ENCODE measurements around the gene SFTPA2. TPM values are rescaled to one million over a fixed set of nuclear protein-coding genes. Genes with fewer than 3 reads are reported as not detected.
"Not testable (repeated sequence)": the region's sequence is repeated elsewhere in the genome, so short reads cannot be mapped to it uniquely, and the experiment has no call there.

SFTPA2 gene
- total RNA-seq = 0.62 TPM

DNA sequence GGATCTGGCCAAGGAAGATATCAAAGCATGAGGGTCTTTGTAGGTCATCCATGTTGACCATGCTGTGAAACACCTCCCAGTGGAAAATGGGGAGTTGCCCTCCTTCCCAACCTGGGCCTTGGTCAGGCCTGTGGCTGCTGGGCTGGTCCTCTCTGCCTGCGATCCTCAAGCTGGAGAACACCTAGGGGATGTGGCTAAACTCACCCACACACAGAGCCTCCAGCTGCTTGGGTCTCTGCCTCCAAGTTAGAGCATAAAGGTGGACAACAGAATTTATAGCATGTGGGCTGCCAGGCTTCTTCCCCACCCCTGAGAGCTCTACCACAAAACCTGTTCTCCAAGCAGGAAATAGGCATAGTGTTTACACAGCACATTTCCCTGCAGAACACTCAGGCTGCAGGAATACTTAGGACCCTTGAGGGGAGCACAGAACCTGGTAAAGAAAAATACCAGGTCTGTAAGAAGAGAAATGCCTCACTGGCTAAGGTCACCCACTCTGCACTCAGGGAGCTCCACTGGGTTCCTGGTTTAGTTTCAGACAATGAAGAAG is at the start of gene SFTPA2:
TSS of gene SFTPA2 (minus strand) at position 248 of the 550 bp plus-strand sequence. CDS start 924 bp downstream, outside the sequence.
- no peak for DNase-seq

DNA sequence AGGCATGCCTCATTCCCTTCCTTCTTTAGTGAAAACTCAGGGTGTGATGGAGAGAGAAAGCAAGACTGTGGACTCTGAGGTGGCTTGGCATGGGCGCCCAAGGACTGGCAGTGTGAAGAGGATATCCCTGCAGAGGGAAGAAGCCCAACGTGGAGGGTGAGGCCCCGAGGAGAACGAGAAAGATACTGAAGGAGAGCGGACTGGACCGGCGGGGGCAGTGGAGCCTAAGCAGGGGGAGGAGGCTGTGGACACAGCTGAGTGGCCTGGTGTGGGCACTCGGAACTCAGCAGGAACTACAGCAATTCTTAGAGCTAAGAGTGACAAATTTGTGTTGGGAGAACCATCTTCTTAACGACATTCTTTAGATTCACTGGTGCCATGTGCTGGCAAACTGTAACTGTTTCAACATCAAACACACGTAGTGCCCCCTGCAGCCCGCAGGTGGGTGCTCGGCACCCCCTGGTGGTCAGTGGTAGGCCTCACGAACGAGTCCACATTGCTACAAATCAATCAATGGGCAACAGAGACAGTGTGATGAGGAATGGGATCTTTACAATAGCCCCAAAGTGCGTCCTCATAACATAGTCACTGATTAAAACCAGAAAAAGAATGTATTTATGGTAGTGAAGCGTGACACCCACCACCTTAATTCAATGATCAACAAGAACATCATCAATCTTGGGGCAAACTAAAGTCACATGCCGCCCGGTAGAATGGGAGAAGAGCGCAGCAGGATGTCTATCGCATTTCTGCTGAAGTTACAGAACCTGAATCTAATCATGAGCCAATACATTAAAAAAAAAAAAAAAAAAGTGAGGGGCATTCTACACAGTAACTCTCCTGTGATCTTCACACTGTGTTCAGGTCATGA is 48.5 kb upstream of the SFTPA2 start:
- DNase-seq = peak; percentile 27

DNA sequence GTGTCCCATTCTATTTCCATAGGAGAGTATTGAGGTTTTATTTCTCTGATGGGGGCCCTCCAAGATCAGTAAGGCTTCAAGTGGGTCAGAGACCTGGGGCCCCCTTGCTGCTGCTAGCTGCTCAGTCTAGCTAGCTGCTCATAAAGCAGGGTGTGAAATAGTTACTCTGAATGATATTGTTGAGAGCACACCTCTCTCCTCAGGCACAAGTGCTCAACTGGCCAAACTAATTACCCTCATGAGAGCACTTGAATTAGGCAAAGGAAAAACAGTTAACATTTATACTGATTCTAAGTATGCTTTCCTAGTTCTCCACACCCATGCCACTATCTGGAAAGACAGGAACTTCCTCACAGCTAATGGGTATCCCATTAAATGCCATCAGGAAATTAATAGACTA is 45.1 kb upstream of the SFTPA2 start:
- DNase-seq = no peak

DNA sequence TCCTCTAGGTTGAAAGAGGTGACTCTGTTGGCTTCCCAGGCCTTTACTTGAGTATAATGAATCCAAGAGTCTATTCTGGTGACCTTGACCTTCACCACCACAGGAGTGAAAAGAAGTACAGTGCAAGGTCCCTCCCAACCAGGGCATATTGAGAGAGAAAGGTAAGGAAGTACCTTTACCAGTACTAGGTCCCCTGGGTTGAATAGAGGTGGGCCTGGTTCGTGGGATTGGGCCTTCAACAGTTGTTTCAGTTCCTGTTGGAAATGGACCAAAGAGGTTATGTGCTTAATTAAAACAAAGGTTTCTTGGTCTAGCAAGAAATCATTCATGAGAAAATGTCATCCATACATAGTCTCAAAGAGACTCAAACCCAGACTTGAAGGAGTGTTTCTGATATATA is 44.1 kb upstream of the SFTPA2 start:
- DNase-seq = no peak

DNA sequence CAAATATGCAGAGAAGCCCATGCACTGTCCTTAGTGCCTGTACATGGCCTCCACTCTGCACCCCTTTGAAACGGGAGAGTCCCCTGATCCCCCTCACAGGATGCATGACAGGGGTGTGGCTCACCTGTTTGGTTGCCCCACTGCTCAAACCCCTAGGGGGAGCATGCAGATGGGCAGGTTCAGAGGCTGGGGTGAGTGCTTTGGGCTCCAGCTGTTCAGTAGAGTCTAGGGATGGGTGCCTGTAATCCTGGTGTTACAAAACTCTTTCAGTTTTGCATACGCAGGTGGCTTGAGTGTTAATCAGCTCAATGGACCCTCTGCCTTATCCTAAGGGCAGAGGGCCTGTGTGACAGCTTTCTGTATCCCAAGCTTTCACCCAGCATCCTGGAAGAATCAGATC is 42.7 kb upstream of the SFTPA2 start:
- no peak for DNase-seq

DNA sequence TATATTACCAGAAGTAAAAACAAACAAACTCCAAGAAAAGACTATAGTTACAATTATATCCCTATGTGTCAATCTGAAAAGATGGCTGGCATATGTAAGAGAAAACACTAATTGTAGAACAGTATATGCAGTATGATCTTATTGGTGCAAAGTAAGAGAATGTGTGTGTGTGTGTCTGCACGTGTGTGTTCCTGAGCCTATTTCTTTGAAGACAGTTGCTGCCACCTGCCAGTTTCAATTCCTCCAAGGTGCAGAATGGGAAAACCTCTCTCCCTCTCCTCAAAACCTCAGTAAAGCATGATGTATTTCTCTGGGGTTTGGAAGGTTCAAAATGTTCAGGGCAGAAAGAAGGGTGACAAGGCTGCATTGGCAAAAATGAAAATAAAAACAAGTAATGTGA is 41.7 kb upstream of the SFTPA2 start:
- DNase-seq = no peak

DNA sequence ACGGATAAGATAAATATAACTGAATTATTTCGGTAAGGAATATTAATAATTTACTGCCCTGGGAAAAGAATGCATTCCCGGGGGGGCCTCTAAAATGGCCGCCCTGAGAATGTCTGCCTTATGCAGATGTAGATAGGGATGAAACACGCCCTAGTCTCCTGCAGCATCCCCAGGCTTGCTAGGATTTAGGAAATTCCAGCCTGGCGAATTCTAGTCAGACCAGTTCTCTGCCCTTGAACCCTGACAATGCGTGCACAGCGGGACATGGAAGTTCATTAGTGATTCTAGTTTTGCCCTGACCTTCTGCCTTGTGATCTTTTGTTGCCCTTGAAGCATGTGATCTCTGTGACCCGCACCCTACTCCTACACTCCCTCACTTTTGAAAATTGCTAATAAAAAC is 39.4 kb upstream of the SFTPA2 start:
- DNase-seq = not testable (repeated sequence)

DNA sequence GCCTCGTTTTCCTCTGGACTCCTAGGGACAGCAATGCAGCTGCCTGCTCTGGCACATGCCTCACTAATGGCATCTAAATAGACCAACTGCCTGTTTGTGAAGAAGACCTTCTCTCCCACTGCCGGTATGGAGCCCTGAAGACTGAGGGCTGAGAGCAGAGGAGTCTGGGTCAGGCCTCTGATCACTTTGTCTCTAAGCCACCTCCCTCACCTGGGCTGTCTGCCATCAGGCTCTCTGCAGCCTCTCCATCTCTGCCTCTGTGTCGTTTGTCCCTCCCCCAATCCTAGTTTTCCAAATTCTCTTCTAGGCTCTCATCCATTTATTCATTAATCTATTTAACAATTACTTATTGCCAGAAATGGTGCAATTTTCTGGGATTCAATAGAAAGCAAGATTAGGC is 35.3 kb upstream of the SFTPA2 start:
- DNase-seq = no peak

DNA sequence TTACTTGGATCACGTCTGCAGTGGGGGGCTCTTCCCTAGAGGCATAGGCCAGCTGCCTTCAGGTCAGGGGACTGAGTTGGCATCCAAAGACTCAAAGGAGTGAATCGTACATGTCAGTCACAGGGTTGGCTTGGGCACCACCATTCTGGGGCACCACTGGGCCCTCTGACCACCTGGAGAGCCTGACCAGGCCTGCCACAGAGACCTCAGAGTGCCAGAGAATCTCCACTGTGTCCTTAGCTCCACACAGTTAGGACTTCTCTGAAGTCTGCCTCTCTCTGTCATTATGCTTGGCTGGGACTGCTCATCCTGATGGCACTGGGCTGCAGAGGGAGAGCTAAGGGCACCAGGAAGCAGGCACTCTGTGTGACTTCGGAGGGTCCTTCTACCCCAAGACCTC is 34.4 kb upstream of the SFTPA2 start:
- not testable (repeated sequence) for DNase-seq

DNA sequence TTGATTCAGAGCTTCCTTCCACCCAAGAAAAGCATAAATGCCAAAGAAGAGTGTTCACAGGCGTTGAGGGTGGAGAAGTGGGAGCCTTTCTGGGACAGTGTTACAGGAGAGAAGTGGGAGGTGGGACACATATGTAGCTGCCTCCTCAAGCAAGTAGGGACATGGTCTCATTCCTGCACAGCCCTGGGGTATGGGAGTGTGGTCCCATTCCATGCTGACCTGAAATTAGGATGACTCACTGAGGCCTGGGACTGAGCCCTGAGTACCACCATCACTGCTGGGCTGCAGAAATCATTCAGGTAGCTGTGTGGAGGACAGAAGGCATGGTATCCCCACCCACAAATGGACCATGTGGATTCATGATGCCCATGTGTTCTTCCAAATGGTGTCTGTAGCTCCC is 33.2 kb upstream of the SFTPA2 start:
- no peak for DNase-seq

DNA sequence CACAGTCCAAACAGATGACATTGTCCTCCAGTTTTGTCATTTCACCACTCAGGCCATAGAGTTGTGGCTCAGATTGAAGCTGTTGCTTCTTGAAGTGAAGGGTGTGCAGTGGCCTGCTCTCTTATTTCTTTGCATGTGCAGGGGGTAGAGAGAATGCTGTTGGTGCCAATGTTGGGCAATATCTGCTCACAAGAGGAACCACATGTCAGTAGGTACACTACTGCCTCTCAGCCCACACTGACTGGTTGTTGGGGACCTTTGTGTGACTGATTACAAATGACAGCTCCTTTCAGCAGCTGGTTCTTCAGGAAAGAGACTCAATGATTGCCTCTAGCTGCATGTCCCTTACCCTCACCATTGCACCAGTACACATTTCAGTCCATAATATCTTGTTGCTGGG is 28.6 kb upstream of the SFTPA2 start:
- DNase-seq = no peak

DNA sequence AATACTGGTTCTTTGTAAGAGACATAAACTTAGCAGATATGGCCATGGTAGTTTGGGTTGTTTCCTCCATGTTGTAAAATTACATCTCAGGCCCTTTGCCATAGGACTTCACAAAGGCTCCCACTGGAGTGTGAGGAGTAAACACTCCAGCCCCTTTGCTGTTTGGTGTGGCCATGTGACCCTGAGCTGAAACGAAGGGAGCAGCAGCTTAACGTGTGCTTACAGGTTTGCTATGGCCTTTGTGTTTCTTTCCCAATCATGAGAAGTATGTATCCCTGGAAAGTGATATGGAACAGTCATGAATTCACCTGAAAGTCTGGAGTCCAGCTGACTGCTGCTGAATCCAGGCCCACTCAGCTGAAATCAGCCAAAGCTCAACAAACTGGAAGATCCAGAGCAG is 26.7 kb upstream of the SFTPA2 start:
- no peak for DNase-seq

DNA sequence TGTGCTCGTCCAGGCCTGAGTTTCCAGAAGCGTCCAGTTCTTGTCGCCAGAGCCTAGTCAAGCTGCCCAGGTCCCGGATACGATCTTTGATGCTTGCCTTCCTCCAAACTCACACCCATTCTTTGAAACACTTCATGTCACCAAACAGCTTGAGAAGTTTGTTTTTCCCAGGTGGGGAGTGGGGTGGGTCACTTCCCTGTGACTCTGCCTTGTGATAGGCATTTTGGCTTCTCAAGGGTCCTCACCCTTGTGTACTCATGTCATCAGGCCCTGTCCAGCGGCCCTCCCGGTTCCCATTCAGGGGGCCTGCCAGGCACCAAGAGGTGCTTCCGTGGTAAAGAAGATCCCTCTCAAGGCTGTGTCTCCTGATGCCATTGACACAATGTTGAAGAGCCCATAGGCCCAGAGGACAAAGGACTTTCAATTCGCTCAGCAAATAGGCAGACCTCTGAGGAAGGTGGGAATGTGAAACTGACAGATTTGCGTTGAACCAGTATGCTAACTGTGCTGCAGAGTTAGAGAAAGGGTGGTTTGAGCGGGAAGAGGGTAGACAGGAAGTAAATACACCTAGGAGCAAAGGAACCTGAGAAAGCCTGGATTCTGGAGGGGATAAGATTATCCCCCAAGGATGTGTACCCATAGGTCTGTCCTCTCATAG is 25.8 kb upstream of the SFTPA2 start:
- DNase-seq = no peak

DNA sequence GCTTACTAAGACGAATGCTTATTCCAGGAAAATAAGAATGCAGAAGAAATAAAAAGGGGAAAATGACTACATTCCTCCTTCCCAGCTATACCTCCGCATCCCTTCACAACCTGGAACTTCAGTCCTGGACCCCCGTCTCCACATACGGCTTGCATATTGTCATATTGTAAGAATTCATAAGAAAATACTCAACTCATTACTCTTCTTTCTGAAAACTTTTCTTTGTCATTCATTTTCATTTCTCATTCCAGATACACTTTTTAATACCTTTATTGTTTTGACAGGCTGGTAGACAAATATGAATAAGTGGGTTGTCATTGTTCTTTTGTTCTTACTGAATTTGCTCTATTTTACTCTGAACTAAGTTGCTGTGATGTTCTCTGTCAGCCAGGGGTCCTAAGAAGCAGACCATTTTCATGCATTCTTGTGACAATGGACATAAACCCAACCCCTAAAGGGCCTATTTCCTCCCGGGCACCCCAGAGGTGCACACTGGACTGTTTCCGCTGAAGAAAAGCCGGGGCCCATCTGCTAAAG is 23.3 kb upstream of the SFTPA2 start:
- DNase-seq = no peak

DNA sequence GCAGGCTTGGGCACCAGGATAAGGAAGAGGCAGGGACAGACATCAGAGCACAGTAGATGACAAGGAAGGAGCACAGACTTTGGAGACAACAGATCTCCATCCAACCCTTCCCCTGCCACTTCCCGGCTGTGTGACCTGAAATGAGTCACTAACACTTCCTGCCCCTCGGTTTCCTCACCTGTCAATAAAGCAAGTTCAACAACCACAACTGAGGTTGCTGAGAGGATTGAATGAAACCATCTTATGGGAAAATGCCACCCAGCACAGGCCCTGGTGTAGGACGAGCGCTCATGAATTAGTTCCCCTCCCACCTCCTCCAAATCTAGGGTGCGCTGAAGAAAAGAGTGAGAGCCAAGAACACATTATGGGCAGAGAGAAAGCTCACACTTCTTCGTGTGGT is 22.7 kb upstream of the SFTPA2 start:
- not testable (repeated sequence) for DNase-seq

DNA sequence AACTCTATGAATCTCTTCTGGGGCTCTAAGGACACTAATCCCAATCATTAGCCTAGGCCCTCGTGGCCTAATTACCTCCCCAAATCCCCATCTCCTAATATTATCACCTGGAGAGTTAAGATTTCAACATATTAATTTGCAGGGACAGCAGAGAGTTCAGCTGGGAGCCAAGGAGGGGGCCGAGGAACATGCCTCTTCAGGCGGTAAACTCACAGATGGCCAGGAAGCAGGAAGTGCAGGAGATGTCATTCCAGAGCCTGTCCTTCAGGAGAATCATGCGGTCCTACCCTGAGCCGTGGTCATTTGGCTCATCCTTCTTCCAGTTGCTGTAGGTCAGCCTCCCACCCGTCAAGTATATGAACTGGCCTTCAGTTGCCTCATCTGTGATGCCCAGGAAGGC is 21.9 kb upstream of the SFTPA2 start:
- DNase-seq = no peak

DNA sequence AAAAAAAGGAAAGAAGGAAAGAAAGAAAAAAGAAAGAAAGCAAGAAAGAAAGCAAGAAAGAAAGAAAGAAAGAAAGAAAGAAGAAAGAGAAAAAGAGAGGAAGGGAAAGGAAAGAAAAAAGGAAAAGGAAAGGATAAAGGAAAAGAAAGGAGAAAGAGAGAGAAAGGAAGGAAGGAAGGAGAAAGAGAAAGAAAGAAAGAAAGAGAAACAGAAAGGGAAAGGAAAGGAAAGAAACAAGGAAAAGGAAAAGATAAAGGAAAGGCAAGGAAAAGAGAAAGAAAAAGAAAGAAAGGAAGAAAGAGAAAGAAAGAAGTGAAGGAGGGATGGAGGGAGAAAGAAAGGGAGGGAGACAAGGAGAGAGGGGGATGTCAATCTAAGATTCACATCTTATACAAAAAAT is 20.8 kb upstream of the SFTPA2 start:
- DNase-seq = no peak

DNA sequence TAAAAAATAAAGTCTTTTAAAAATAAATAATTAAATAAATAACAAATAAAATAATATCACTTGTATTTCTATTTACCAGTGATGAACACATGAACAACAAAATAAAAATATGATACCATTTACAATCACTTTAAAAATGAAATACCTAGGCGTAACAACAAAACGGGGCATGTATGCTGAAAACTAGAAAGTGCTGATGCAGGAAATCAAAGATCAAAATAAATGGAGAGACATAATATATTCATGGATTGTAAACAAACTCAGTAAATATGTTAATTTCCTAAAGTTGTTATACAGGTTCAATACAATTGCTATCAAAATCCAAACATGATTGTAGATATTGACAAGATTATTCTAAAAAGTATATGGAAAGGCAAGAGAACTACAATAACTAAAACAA is 19.2 kb upstream of the SFTPA2 start:
- no peak for DNase-seq

DNA sequence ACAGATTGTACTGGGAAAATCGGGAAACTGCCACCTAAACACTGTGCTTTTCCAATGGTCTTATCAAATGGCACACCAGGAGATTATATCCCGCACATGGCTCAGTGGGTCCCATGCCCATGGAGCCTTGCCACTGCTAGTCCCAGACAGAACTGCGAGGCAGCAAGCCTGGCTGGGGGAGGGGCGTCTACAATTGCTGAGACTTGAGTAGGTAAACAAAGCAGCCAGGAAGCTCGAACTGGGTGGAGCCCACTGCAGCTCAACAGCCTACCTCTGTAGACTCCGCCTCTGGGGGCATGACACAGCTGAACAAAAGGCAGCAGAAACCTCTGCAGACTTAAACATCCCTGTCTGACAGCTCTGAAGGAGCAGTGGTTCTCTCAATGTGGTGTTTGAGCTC is 10.4 kb upstream of the SFTPA2 start:
- DNase-seq = not testable (repeated sequence)

DNA sequence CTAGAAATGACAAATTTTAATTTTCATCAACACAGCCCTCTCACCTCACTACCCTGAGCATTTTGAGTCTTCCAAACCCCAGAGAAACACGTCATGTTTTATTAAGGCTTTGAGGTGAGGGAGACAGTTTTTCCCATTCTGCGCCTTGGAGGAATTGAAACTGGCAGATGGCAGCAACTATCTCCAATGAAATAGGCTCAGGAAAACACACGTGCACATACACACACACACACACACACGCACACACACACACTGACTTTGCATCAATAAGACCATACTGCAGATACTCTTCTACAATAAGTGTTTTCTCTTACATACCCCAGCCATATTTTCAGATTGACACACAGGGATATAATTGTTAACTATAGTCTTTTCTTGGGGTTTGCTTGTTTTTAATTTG is 3.2 kb upstream of the SFTPA2 start:
- DNase-seq = no peak

DNA sequence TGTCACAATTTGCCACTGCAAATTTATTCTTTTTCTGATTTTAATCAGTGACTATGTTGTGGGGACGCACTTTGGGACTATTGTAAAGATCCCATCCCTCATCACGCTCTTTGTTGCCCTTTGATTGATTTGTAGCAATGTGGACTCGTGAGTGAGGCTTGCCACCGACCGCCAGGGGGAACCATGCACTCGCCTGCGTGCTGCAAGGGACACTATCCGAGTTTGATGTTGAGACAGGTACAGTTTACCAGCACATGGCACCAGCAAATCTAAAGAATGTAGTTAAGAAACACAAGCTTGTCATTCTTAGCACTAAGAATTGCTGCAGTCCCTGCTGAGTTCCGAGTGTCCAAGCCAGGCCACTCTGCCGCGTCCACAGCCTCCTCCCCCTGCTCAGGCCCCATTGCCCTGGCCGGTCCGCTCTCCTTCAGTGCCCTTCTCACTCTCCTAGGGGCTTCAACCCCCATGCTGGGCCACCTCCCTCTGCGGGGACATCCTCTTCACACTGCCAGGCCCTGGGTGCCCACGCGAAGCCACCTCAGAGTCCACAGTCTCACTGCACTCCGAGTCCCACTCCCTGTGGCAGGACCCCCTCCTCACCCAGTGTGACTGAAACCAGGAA is 2.0 kb upstream of the SFTPA2 start:
- peak; percentile 73 for DNase-seq

DNA sequence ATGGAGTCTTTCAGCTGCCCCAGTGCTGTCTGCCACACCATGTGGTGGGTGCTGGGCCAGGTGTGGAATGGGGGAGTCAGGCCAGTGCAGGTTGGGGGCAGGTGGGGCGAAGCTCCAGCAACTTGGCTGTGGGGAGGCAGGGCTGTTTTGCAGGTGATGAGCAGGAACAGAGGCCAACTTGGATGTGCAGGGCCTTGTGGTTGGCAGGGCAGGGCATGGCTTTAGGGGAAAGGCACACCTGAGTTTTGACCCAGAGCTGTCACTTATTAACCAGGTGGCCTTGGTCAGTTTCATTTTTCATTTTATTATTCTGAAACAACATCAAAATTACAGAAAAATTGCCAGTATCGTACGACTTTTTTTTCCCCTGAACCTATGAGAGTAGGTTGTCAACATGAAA is 1.1 kb upstream of the SFTPA2 start:
- DNase-seq = no peak

DNA sequence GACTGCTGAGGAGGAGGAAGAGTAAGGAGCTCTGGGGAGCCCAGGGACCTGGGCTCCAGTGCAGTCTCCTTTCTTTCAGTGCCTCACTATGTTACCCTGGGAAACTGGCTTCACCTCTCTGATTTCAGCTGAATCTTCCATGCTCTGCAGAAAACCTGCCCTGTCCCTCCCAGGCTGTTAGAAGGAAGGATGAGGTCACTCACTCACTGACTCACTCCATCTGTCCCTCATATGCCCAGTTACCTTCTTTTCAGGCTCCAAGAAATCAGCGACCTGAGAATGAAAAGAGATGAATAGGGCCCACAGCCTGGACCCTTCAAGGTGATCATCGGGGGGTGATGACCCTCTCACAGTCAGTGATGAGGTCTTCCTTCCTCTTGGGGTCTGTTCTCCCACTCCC is 481 bp downstream of the SFTPA2 start:
- DNase-seq = no peak

Measured in tongue (tissue), 2 donors.